Measurements from ENCODE around the gene TBC1D20. TPM values are rescaled to one million over a fixed set of nuclear protein-coding genes. Genes with fewer than 3 reads are reported as not detected.

Gene TBC1D20
- total RNA-seq, 1 experiment from 2014 or later, result 32.8 TPM

- Histone ChIP-seq H3K36me3 (ENCODE audit: low read depth) (peaks cover 47% of the 10 kb centered on the region), H3K9me3 (ENCODE audit: insufficient read depth, low read depth) (no peaks in the 10 kb centered on the region), H3K27ac (no peak overlapping the region), H3K79me2 (ENCODE audit: low read depth) (no peaks in the 10 kb centered on the region), H3K9me2 (ENCODE audit: insufficient read depth) (no peaks in the 10 kb centered on the region), H3F3A (ENCODE audit: insufficient read depth, low read depth) (peaks cover 28% of the 10 kb centered on the region), H3K4me3 (no peak overlapping the region), H3K4me1 (replicated peaks; ENCODE audit: insufficient read depth) (peaks cover 16% of the 10 kb centered on the region), H2AFZ (no peak overlapping the region), H3K27me3 (ENCODE audit: insufficient read depth, low read depth) (no peaks in the 10 kb centered on the region), H3K4me2 (no peak overlapping the region), H4K20me1 (ENCODE audit: insufficient read depth) (peaks cover 30% of the 10 kb centered on the region)
- intact Hi-C loops (cut with micrococcal nuclease; ENCODE audit: unreplicated experiment), result loop anchor here (5.0 kb wide), 1 partner anchor 275 kb away; the partner anchor contains the start of gene SLC52A3
- BruUV-seq (replicated peaks), result no TSS peak
- ChIA-PET CTCF (no interaction called here), POLR2A (ENCODE audit: unreplicated experiment) (interaction anchor here (0.6 kb wide), 1 partner anchor 34 kb away, joined by 10 read pairs; no protein-coding TSS in a partner anchor)
- TF ChIP-seq CTCF (conservative IDR thresholded peaks at IDR 0.05) (no peak), EZH2 (IDR thresholded peaks at IDR 0.05; ENCODE audit: low read depth) (no peak)
- no peak for DNase-seq
Measured at GRCh38 chr20:492159-492558, 29.8 kb upstream of the TBC1D20 start.

- POLR2A ChIA-PET (ENCODE audit: unreplicated experiment), result no interaction called here
- TF ChIP-seq EZH2 (IDR thresholded peaks at IDR 0.05; ENCODE audit: low read depth) (no peak), CTCF (conservative IDR thresholded peaks at IDR 0.05) (no peak)
- DNase-seq, result no peak
- H3K4me2 ChIP-seq, result no peak overlapping the region
- no peaks in the 10 kb centered on the region for H3K79me2 ChIP-seq (ENCODE audit: low read depth)
- H3F3A ChIP-seq (ENCODE audit: insufficient read depth, low read depth), result peaks cover 6% of the 10 kb centered on the region
- H3K4me3 ChIP-seq, result no peak overlapping the region
- BruUV-seq (replicated peaks), result no TSS peak
- H4K20me1 ChIP-seq (ENCODE audit: insufficient read depth), result peaks cover 16% of the 10 kb centered on the region
- intact Hi-C loops (cut with micrococcal nuclease; ENCODE audit: unreplicated experiment), result no loop called here
- H2AFZ ChIP-seq, result no peak overlapping the region
- no peaks in the 10 kb centered on the region for H3K9me3 ChIP-seq (ENCODE audit: insufficient read depth, low read depth)
- no peaks in the 10 kb centered on the region for H3K9me2 ChIP-seq (ENCODE audit: insufficient read depth)
- H3K27me3 ChIP-seq (ENCODE audit: insufficient read depth, low read depth), result no peaks in the 10 kb centered on the region
- no peaks in the 10 kb centered on the region for H3K4me1 ChIP-seq (replicated peaks; ENCODE audit: insufficient read depth)
- CTCF ChIA-PET, result no interaction called here
- peaks cover 49% of the 10 kb centered on the region for H3K36me3 ChIP-seq (ENCODE audit: low read depth)
- H3K27ac ChIP-seq, result no peak overlapping the region
Measured at GRCh38 chr20:487655-488054, 25.3 kb upstream of the TBC1D20 start.

GRCh38 chr20:483815-484644 is 21.7 kb upstream of the TBC1D20 start:
- Histone ChIP-seq H3K27me3 (ENCODE audit: insufficient read depth, low read depth) (no peaks in the 10 kb centered on the region), H3K36me3 (ENCODE audit: low read depth) (peaks cover 32% of the 10 kb centered on the region), H3K4me3 (no peak overlapping the region), H3K4me1 (replicated peaks; ENCODE audit: insufficient read depth) (no peaks in the 10 kb centered on the region), H3K27ac (no peak overlapping the region), H4K20me1 (ENCODE audit: insufficient read depth) (peaks cover 12% of the 10 kb centered on the region), H2AFZ (no peak overlapping the region), H3F3A (ENCODE audit: insufficient read depth, low read depth) (peaks cover 25% of the 10 kb centered on the region; the same call in 1 of the 2 replicates), H3K9me2 (ENCODE audit: insufficient read depth) (no peaks in the 10 kb centered on the region), H3K79me2 (ENCODE audit: low read depth) (no peaks in the 10 kb centered on the region), H3K9me3 (ENCODE audit: insufficient read depth, low read depth) (no peaks in the 10 kb centered on the region), H3K4me2 (no peak overlapping the region)
- CTCF ChIA-PET, result no interaction called here
- DNase-seq, result no peak
- TF ChIP-seq CTCF (conservative IDR thresholded peaks at IDR 0.05), result no peak
- TF ChIP-seq EZH2 (IDR thresholded peaks at IDR 0.05; ENCODE audit: low read depth), result no peak
- BruUV-seq (replicated peaks), result no TSS peak
- intact Hi-C loops (cut with micrococcal nuclease; ENCODE audit: unreplicated experiment), result no loop called here
- POLR2A ChIA-PET (ENCODE audit: unreplicated experiment), result no interaction called here
